ENCODE measurements around the gene ACAA2.

The ACAA2 gene, protein sequence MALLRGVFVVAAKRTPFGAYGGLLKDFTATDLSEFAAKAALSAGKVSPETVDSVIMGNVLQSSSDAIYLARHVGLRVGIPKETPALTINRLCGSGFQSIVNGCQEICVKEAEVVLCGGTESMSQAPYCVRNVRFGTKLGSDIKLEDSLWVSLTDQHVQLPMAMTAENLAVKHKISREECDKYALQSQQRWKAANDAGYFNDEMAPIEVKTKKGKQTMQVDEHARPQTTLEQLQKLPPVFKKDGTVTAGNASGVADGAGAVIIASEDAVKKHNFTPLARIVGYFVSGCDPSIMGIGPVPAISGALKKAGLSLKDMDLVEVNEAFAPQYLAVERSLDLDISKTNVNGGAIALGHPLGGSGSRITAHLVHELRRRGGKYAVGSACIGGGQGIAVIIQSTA

DNA sequence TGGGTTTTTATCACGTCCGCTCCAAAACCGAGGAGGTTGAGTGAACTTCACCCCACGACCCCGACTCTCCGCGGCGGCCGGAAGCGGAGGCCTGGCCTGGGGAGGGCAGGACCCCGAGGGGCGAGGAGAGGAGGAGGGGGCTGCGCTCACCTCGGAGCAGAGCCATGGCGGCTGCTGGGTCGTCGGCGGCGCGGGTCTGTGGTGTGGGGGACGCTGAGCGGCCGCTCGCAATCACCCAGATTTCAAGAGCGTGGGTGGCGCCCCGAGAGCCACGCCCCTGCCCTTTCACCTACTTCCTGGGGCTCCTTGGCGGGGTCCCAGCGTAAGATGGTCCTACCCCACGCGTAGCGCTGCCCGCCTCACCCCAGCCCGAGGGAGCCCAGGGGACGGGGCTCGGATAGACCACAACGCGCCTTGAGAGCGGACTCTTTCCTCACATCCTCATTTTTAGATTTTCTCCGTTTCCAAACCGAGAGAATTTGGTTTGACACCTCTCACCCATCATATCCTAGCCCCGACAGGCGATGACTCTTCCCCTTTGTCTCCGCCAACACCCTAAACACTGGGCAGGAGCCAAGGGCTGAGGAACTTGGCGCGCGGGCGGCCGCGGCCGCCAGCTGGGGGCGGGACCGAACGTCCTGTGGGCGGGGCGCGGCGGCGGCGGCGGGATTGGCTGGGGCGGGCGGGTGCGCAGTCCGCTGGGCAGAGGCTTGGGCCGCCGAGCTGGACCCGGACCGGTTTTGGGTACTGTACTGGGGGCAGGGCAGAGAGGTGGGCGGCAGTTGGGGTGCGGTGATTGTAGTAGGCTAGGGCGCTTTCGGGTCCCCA, at the start of gene ACAA2:
Gene ACAA2 (minus strand): TSS at position 215 of the 828 bp plus-strand sequence. CDS start 49 bp downstream, at position 166.
- DNase-seq, result peak; percentile 58 to 63

DNA sequence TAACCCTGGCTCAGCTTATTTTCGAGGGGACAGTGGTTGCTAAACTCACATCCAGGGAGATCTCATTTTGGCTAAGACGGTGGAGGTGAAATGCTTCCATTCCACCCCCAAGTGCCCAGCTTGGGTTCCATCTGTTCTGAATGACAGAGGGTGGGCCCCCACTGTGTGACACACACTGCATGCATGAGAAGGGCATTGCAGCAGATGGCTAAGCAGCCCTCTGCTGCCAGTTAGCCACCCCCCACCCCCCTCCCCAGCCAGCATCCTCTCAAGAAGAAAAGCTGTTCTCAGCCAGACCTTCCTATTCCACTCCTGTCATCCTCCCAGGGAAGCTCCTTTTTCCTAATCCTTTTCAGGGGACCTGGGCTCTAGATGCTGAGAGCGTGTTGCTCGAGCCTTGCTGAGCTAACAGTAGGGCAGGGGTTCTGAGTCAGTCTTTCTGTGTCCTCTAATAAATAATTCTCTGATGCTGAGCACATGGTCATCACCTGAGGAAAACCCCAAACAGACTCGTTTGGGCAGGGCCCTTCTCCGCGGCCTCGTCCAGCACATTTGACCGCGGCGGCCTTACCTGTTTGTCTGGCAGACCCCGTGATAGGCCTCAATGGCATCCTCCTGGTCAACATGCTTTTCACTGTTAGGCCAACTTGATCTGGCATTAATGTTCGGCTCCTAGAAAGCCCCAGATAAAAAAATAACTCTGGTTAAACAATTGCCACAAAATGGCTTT, 49.5 kb upstream of the ACAA2 start:
- no peak for DNase-seq

DNA sequence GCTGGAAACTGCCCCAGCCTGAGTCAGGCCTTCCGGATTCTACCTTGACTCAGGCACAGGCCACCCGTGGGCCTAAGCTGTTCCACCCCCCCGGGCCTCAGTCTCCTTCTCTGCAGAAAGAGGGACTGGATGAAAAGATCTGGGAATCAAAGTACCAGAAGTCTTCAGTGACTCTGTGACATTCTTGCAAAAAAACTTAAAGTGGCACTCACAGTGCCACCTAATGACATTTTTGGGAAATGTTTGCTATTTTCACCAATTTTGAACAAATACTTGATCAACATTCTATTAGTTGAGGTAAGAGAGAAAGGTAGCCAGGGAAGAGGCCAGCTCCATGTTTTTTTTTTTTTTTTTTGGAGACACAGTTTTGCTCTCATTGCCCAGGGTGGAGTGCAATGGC, 48.3 kb upstream of the ACAA2 start:
- no peak for DNase-seq

DNA sequence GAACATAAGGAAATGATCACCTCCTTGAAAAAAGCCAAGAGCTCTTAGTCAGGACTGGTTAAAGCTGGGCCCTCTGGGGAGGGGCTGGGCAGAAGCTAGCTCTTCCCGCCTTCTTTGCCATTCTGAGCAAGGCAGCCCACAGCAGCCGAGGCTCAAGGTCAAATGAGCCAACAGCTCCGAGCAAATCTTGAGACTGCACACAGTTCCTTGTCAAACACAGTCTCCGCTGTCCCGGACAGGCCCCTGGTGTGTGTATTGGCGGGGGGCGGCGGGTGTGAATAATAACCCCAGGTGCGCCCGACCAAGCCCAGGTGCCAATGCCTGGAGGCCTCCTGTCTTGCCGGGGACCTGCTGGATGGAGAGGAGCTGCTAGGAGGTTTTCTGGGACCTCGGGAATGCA, 46.4 kb upstream of the ACAA2 start:
- DNase-seq, result no peak

DNA sequence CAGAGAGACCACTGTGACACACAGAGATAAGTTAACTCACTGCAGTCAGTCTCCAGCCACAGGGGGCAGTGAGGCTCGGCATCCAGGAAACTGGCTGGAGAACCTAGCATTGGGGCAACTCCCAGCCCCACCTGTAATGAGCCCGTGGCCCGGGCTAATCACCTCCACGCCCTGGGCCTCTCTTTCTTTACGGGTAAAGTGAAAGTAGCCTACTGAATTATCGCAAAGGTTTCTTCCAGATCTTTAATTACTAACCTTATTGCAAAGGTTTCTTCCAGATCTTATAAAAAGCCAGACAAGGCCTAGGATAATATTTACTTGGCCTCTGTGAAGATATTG, 45.7 kb upstream of the ACAA2 start:
- DNase-seq, result no peak

DNA sequence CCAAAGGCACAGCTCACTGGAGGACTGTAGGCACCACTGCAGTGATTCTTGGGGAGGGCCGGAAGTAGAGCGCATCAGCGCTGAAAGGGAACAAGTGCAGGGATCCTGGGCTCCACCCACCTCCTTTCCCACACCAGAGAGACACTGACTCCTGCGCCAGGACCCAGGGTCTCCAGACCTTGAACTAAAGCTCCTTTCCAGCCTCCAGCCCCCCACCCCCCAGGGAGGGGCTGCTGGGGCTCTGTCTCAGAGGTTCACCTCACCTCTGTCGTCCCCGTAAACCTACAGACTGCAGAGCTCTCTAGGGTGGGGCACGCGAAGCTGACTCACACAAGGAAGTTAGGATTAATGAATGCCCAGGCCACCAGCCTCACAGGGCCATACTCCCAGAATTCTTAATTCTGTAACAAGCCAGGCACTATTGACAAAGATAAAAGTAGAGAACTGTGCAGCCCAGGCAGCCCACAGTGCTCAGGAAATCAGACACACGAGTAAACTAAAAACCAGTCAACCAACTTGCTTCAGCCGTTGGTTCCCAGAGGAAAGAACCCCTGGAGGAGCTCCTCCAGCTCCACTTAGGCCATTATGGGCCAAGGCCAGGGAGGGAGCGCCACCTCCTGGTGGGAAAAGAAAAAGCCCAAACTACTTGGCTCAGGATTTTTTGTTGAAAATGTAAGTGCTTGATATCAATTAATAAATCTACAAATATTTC, 45.1 kb upstream of the ACAA2 start:
- peak; percentile 56 to 63 for DNase-seq

DNA sequence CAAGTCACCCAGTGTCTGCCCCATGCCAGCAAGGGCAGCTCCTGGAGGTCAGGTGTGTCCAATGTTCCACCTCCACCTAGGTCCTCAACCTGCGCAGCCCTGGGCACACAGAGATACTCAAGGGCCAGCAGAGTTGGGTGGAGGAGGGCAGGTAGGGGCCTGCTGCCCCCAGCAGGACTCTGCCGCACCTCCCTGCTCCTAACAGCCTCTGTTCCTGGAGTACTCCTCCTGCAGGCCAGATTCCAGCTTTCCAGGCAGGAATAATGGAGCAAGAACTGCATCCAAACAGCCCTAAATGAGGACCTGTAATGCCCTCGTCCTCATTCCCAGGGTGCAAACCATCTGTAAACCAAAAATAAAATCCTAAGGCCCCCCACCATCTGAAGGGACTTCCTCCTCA, 44.4 kb upstream of the ACAA2 start:
- DNase-seq, result no peak

DNA sequence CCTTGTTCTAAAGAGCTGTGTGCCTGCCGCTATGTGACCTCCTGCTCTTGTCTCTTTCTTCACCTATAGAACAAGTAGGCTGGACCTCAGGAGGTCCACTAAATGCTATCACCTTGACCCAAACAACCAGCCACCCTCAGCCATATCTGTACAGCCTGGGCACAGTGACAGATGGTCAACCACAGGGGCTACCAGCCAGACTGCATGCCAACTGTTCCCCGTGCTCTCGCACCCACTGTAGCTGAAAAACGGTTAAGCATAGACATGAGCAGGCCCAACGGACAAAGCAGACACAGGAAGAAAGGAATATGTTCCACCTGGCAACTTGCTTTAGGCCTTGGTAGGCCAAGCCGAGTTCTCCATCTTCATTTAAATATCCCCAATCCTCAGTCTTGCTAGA, 43.2 kb upstream of the ACAA2 start:
- DNase-seq, result no peak

DNA sequence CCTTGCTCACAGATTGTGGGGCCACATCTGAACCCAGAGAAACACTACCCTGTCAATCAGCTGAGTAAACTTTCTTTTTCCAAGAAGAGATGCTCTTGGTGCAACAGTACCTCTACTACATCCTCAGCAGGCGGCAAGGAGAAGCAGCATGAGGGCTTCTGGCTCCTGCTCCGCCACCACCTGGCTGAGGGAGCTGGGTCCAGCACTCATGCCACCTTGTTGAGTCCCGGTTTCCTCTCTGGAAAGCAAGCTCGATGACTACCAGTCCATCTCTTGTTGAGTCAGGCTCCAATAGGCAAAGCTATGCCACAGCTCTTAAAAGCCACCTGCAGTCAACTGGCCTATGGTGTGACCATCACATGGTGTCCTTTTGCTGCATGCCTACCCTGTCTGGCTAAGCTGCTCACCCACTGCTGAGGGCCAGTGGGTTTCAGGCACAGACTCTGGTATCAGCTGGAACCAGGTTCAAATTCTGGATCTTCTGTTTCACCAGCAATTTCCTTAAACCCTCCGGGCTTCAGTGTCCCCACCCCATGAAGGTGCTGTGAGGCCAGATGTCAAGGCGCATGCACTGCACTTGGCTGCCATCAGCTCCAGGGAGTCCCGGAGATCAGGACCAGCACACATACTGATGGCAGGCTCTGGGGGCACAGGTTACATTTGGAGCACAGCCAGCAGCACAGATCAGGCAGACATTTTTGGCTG, 42.5 kb upstream of the ACAA2 start:
- DNase-seq, result no peak

DNA sequence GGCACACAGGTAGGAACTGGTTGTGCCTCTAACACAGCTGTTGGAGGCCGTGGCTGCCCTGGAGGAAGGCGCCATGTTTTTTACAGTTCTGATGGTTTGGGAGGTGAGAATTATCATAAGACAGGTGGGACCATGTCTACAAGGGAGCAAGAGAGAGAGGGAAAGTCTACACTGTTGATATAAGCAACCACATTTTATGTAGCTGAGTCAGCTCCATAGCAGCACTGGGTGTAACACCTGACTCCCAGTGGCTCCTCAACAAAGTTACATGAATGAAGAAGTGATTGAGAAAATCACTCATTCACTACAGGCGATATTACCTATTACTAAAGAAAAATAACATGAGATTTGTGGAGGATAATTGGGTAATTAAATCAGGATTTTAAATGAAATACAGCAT, 41.3 kb upstream of the ACAA2 start:
- no peak for DNase-seq

DNA sequence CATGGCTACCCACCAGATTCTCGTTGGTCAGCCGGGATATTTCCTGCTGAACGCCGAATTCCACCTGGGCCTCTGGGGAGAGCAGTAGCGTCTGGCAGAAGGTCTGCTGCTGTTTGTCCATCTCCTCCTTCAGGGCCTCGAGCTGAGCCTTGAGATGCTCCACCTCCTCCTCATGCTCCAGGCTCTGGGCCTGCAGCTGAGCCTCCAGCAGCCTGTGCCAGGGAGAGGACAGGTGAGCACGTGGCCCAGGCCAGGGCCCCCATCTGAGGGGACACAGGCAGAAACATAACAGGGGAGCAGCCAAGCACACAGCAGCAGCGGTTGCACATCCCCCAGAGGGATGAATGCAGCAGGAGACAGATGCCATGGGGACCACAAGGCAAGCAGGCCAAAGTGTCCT, 40.1 kb upstream of the ACAA2 start:
- no peak for DNase-seq

DNA sequence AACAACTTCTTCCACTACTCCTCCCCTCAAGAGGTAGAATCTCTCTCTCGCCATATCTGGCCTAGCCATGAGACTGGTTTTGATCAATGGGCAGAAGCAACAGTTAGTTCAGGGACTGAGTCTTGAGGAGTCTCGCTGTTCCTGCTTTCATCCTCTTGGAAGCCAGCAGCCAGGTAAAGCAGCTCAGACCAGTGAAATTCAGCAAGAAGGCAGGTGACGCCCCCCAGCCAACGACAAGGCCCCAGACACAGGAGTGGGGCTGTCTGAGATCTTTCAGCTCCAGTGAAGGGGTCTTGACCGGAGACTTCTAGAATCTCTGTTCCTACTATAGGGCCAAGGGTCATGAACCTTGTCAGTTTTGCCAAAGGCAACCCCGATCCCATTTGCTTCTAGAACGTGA, 39.7 kb upstream of the ACAA2 start:
- no peak for DNase-seq

DNA sequence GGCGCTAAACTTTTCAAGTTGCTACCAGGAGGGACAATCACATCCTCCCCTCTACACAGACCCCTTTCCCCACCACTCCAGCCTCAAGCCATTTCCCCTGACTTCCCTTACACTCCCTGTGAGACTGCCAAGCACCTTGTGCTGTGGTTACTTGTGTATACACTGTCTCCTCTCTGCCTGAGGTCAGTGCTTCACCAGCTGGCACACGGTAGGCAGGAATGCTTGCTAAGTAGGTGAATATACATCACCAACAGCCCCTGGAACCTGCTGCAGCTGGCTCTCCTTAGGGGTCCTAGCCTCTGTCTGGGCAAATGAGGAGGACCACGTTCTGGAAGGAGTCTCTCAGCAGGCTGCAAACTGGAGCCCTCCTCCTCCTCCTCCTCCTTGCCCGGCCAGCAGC, 38.3 kb upstream of the ACAA2 start:
- no peak for DNase-seq

DNA sequence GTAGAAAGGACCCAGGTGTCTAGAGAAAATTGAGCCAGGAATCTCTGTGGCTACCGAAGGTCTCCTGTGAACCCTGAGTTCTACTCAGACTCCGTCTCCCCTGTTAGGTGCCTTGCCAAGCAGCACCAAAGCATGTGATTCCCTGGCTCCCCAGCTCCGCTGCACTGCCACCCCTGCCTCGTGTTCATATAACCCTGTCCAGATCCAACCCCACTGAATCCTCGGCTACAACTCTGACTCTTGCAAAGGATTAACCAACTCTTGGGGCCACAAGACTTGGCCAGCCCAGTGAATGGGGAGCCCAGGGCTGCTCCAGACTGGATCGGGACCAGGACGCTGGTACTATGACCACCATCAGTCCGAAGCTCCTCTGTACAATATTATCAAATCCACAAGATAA, 37.3 kb upstream of the ACAA2 start:
- no peak for DNase-seq

DNA sequence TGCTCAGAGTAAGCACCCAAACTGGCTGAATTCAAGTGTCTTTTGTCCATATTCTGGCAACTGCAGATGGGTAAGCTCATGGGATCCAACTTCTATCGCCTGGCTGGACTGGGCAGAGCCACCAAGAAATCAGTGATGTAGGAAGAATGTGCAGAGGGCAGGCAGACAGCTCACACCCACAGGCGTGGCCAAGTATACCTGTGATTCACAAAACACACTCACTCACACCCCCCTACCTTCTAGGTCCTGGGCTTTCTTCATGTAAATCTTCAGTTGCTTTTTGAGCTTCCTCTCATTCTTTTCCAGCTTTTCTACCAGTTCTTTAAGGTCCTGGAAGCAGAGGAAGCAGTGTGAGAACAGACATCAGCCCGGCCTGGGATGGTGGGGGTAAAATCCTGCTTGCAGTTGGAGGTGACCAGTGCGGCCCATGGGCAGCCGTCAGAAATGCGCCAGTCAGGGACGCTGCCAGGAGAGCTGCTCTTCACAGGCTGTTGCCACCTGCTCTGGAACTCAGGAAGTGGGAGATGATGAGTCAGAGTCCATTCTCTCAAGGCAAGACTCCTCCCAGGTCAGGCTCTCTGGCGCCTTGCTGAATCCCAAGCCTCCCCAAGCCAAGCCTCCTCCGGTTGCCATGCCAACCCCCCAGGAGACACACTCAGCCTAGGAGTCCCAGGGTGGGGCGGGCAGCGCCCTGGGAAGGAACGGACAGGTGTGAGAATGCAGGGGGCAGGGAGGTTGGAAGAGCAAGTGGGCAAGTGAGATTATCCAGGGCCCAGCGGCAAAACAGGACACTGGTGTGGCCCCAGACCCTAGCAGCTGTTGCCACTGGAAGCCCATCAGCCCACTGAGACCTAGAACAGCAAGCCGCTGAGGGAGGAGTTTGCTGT, 36.2 kb upstream of the ACAA2 start:
- peak; percentile 64 to 84 for DNase-seq

DNA sequence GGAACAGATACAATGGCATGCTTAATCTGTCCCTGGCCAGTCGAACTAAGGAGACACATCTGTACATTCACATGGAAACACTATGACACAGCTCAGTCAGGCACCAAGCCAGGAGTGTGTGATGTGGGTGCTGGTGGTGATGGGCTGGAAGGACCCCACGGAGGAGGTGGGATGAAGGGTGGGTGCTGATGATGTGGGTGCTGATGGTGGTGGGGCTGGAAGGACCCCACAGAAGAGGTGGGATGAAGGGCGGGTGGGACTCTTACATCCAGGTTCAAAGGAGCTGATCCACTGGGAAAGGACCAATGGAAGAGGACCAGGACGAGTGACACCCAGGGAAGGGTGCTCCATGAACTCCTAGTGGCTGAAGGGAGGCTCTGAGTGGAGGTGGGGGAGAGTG, 34.8 kb upstream of the ACAA2 start:
- no peak for DNase-seq

DNA sequence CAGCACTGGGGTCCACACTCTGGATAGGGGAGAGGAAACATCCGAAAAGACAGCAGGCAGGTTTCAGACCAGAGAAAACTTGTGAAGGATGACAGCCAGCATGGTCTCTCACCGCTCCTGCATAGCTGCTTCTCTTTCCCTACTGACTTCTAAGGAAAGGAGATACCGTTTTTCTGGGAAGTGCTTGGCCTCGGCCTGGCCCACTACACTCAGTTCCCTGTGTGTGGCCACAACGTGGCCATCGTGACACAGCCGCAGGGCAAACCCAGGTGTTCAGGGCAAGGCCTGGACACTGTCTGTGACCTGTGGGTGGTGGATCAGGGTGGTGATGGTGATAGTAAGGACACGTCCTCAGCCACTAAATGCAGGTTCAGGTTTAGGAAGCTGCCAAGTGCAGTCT, 34.2 kb upstream of the ACAA2 start:
- DNase-seq, result no peak

DNA sequence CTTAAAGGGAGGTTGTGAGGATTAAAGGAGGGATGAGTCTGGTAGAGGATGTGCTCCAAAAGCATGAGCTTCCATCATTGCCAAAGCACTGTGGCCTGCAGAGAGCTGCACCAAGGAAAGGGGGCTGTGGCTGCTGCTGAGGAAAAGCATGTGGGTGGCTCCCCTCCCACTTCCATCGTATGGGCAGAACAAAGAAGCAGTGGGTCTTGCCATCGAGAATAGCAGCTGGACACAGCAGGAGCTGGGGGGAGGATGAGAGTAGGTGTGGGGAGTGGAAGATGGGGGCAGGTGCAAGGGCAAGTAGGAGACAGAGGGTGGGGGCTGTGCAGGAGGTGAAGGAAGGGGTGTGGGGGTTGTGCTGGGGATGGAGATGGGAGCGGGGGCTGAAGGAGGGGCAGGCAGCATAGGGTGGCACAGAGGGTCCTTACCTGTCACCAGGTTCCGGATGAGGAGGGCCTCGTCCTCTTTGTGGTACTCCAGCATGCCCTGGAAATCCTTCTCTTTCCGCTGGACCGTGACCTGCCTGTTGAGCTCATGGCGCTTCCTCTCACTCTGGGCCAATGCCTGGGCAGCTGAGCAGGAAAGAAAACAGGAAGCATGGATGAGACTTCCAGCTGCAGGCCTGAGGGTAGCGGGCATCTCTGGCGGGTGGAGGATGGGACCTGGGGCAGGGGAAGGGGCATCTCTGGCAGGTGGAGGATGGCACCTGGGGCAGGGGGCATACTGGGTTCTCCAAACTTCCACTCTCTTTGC, 33.6 kb upstream of the ACAA2 start:
- DNase-seq, result peak; percentile 64 to 67

DNA sequence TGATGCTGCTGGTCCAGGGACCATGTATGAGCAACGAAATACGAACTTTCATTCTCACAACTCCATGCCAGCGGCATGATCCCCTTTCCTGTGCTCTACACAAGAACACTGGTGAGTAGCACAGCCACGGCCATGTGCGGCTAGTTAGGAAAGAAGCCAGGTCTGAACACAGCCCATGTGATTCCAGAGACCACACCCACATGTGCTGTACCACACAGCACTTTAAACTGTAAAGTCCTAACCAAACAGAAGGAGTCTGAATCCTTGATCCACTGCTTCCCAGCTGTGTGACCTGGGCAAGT, 33.0 kb upstream of the ACAA2 start:
- DNase-seq, result no peak

DNA sequence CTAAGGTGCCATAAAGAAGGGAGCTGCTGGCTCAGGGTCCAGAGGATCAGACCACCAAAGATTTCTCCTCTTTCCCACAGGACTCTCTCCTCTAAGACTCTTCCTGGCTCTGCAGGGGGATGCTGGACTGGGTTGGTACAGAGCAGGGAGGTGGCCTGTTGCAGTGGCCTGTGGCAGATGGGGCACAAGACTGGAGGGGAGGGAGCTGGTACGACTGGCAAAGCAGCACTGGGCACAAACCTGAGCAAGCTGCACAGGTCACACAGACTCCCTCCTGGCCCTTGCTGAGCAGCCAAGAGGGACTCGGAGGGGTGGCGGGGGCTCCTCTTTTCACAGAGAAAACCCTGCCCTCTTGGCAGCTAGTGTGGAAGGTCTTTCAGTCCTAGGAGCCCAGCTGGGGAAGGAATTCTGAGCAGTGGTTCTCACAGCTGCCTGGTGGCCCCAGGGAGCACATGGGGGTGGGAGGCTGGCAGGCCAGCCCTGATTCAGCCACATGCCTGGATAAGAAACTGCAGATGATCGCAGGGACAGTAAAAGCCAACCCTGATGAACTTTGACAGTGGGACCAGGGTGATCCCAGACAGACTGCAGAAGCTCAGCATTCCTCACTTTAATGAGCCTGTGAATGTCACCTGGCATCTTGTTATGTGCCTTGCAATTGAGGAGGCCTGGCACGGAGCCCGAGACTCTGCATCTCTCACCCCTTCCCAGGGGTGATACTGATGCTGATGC, 32.5 kb upstream of the ACAA2 start:
- no peak for DNase-seq

Data from NCI-H187 (cell line).